NK-92 (cell line): ENCODE data around the gene MYBPH.

Source experiments
- DNase-seq: peaks from one replicate; lab custom pipeline; 2025; ENCODE audit not compliant: unreplicated experiment; lab: John Stamatoyannopoulos, UW

The MYBPH gene

DNA sequence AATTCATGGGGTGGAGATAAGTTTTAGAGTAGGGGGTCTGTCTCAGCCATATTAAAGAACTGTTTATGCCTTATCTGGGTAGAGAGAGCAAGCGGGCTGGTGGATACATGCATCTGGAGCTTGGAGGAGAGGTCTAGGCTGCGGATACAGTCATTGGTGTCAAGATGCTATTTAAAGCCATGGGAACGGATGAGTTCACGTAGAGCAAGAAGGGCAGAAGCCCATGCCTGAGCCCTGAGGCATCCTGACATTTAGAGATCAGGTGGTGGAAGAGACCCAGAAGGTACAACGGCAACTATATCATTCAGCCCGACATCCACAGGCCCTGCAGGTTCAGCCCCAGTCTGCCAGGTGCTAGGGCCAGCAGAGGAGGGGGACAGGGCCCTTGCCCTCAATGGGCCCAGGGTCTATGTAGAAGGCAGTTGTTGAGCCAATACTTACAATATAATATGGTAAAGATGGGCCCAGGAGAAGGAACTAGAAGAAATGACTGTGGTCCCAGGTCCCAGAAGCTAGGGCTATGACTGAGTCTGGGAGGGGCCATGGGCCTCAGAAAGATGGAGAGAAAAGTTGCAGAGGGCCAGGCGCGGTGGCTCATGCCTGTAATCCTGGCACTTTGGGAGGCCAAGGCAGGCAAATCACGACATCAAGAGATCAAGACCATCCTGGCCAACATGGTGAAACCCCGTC lies 26.0 kb upstream of the MYBPH start:
- no peak for DNase-seq

GRCh38 chr1:203200916-203201315 lies 25.3 kb upstream of the MYBPH start:
- DNase-seq: no peak

DNA sequence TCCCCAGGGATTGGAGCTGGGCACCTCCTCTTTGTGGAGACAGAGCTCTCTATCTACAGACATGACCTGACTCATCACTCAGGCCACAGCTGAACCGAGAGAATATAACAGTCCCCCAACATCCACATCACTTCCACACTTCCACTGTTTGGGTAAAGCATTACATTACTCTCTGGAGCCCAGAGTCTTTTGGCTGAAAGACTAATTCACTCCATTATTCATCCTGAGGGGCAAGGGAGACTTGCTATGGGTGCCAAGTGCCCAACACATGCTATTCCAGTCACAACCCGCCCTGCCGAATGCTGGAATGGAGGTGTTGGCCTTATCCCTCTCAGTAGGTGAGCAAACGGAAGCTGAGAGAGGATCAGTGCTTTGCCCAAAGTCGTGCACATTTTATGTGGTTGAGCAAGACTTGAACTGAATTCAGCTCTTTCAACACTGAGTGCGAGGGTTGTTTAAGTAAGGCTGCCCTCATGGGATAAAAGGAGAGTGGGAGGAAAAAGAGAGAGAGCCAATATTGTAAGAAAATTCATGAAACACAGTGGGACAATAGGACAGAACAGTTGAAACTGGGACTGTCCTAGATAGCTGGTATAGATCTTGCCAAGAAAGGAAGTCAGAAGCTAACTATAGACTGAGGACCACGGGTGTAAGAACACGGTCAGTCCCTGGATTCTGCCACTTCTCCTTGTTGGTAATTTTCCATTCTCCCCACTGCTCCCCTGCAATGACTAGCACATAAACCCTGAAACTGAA lies 24.4 kb upstream of the MYBPH start:
- DNase-seq: no peak

GRCh38 chr1:203199481-203199815 lies 23.8 kb upstream of the MYBPH start:
- no peak for DNase-seq

DNA sequence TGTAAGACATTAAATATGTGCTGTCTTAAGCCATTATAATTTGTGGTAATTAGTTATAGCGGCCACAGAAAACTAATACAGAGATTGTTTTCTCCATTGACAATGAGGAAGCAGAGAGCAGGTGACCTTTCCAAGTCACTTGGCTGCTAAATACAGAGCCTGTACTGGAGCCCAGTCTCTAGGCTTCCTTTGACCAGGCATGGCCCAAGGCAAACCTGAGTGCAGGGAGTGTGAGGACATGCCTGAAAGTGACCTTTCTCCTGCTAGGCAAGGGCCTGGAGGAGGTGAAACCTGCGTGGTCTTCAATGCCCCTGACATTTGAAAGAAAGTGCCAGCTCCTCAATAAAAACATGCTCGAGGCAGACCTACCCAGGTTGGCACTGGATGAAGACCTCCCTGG lies 23.4 kb upstream of the MYBPH start:
- DNase-seq: no peak

- DNase-seq: no peak
Observed at GRCh38 chr1:203197625-203198024, 22.0 kb upstream of the MYBPH start.

DNA sequence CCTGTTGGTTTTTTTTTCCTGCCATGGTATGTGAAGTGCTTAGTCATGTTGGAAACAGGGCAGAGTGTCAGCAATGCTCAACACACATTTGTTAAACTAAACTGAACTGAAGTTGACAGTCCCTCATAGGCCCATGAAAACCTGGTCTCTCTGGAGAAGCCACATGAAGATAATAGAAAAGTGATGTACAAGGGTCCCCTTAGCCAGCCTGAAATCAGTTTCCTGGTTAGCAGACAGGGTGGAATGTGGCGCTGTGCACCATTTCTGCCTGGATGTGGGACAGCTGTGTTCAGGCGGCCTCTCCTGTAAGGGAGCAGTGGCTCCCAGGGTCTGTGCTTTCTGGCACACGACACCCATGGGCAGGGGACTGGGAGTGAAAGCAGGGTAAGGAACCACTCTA lies 20.7 kb upstream of the MYBPH start:
- no peak for DNase-seq

DNA sequence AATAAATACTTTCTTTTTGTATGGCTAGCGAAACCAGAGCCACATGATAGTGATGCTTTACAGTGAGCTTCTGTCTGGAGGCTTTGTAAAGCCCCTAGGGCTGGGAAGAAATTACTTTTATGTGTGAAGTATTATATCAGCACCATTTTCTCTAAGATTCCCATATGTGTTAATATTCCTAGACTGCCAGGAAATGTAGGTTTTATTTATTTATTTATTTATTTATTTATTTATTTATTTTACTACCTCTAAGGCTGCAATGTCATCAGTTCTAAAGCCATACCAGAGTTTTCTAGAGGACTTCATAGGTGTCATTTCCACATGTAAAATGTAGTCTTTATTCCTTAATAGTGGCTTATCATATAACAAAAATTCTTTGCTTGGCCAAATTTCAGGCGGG lies 15.3 kb upstream of the MYBPH start:
- no peak for DNase-seq

DNA sequence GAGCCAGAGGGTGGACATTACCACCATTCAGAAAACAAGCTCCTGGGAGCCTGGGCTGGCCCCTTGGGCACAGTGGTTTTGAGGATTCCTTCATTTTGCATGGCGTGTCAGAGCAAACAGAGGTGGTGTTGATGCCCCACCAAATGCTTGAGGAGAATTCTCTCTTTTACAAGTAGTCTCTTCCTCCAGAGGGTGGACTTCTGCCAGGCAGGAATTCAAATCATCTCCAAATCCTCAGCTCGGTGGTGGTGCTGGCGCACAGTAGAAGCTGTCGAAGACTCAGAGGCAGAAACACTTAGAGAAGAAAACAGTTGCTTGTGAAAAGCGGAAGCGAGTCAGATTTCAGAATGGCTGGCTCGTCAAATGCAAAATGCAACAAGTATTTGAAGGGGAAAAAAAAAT lies 14.3 kb upstream of the MYBPH start:
- DNase-seq: no peak

- no peak for DNase-seq
Observed at GRCh38 chr1:203188686-203189232, 13.1 kb upstream of the MYBPH start.

DNA sequence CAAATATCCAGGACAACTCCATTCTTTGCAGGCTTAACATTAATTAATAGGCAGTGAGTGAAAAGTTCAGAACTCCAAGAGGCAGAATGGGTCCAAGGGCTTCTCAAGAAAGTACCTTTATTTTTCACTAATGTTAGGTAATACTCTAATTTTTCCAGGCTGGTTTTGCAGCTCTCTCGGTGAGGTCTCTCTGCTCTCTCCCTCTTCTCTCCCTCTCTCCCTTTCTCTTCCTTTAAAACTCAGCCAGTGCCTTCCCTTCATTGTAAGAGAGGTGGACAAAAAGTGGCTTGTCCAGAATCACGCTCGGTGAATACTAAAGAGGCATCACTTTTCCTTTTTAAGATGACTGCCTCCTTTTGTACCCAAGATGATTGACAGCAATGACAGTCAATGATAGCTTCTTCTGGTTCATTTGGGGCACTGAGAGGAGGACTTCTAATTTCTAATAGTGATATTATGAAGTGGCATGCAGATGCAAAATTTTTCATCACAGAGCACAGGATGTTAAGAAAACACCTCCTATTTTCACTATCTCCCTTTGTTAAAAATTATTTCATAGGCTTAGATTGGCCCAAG lies 12.2 kb upstream of the MYBPH start:
- no peak for DNase-seq

- no peak for DNase-seq
Observed at GRCh38 chr1:203187304-203187685, 11.7 kb upstream of the MYBPH start.

DNA sequence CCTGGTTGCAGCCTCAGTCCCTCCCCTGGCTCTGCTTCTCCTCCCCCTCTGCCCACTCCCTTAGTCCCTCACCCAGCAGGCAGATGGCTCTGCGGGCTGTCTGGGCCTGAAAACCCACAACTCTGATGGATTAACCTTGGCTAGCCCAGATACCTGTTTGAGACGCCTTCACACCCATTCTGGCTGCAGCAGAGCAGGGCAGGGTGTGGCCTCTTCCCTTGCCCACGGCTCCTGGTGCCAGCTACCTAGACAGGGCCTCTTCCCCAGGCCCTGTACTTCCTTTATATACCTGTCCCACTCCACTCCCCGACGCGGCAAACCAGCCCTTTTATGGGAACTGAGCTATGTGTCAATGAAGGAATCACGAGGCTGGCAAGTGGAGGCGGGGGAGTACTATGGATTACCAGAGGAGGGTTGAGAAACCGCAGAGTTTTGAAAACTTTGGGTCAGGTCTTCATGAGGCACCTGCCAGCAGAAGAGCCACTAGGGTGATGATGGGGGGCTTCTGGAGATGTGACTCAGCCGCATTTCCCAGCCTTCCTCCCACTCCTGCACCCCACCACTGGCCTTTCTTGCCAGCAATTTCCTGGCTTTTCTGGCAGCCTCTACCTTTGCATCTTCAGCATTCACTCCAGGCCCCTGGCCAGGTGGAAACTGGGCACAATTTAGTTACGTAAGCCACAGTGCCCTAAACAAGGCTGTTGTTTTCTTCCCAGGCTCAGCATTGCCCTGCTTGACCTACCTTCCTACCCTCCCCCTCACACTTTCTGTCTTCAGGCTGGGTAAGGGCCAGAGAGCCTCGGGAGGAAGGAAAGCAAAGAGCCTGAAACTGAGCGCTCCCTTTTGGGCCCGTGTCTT lies 11.0 kb upstream of the MYBPH start, which contains the start of gene CHI3L1:
TSS of gene CHI3L1 (minus strand) at position 259 of the 858 bp plus-strand sequence. CDS start at position 178, 81 bp downstream.
- DNase-seq: no peak

DNA sequence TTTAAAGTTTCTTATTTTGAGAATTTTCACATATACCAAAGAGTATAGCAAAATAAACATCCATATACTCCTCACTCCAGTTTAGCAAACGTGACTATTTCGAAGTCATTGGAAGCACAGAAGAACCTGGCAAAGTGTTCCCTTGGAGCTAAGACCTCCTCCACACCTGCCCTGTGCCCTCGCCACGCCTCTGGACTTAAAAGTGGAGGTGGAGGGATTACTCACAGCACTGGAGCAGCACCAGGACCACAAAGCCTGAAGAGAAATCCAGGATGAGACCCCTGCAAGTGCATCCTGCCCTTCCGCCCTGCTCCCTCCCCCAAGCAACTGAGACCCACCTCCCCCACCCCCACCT lies 10.4 kb upstream of the MYBPH start:
- DNase-seq: no peak

DNA sequence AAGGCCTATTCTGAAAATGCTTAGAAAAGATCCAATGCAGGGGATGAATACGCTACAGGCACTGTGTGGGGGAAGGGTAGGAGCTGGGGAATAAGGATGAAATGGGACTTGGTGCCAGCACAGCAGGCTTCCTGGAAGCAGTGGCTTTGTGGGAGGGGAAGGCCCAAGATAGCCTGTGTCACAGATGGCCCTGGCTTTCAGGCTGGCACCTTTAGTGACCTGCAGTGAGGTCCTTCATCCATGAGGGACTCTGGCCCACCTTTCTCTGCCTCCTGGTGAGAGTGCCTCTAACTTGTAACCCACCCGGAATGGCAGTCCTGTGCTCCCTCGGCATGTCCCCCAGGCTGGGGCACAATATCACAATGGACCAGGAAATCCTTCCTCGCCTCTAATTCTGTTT lies 10.0 kb upstream of the MYBPH start:
- DNase-seq: no peak

GRCh38 chr1:203185061-203185461 lies 9.4 kb upstream of the MYBPH start:
- no peak for DNase-seq

DNA sequence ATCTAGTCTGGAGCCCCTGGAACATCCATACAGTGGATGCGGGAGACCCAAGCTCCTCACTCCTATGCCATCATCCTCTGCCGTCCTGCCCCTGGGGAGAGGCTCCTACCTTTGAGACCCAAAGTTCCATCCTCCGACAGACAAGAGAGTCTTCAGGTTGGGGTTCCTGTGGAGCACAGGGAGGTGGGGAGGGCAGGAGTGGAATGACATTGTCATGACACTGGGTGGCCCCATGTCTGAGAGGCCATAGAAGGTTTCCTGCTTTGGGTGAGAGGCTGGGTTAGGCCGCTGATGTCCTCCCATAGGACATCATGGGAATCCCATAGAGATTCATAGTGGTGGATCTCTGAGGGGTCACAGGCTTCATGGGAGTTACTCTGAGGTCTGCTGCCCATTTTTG lies 8.8 kb upstream of the MYBPH start:
- DNase-seq: no peak

GRCh38 chr1:203183828-203184227 lies 8.2 kb upstream of the MYBPH start:
- no peak for DNase-seq

DNA sequence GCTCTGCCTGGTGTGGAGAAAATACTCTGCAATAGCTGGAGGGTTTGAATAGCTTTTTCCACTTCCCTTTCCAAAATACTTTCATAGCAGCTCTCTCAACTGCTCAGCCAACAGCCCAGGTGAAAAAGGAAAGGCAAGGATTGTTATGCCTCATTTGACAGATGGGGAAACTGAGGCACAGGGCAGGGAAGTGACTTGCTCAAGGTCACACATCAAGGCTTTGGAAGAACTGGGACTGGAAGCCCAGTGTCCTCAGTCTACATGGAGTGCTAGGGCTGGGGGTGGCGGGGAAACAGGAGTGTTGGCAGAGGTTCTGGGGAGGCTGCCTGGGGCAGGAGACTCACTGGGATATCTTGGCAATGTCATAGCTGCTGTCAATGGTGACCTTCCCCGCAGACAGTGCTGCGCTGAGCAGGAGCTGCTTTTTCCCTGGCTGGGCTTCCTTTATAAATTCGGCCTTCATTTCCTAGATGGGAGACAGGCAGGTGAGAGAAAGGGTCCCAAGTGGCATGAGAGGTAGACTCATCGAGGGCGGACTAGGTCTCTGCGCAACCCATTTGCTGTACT lies 6.8 kb upstream of the MYBPH start:
- no peak for DNase-seq

GRCh38 chr1:203181586-203182386 lies 6.2 kb upstream of the MYBPH start:
- DNase-seq: no peak
